C4-2B (cell line): ENCODE data around the gene POLN.

Experiments
- H3K27ac ChIP-seq: fragments of 450-650 bp; 2 replicates; pipeline ENCODE4 v1.5.1; 2017
- ZFX ChIP-seq: fragments of 450-650 bp; IDR thresholded peaks from 2 replicates; pipeline ENCODE4 v1.6.1; 2017
- TF ChIP-seq, protein P1 (sequence below): fragments of 450-650 bp; conservative IDR thresholded peaks from 2 replicates; pipeline ENCODE4 v1.5.1; 2017; ENCODE audit warnings: mild to moderate bottlenecking

The POLN gene

DNA sequence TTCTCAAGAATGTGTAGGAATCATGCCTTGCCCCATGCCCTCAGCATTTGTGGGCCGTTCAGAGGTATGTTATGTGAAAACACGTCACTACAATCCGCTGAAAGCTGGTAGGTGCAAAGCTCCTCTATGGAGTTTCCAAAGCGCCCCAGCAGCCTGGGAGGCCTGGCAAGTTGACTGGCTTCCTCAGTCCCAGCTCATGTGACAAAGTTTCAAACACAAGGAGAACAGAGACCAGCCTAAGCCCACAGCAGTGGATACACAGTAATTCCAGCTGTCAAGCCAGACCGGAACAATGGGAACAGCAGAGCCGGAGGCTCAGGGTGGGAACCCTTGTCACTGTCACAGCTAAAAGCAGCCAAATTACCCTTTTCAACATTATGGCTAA lies 149.3 kb downstream of the POLN start:
- H3K27ac ChIP-seq: no peak overlapping the region
- TF ChIP-seq, protein P1, sequence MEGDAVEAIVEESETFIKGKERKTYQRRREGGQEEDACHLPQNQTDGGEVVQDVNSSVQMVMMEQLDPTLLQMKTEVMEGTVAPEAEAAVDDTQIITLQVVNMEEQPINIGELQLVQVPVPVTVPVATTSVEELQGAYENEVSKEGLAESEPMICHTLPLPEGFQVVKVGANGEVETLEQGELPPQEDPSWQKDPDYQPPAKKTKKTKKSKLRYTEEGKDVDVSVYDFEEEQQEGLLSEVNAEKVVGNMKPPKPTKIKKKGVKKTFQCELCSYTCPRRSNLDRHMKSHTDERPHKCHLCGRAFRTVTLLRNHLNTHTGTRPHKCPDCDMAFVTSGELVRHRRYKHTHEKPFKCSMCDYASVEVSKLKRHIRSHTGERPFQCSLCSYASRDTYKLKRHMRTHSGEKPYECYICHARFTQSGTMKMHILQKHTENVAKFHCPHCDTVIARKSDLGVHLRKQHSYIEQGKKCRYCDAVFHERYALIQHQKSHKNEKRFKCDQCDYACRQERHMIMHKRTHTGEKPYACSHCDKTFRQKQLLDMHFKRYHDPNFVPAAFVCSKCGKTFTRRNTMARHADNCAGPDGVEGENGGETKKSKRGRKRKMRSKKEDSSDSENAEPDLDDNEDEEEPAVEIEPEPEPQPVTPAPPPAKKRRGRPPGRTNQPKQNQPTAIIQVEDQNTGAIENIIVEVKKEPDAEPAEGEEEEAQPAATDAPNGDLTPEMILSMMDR: no peak

DNA sequence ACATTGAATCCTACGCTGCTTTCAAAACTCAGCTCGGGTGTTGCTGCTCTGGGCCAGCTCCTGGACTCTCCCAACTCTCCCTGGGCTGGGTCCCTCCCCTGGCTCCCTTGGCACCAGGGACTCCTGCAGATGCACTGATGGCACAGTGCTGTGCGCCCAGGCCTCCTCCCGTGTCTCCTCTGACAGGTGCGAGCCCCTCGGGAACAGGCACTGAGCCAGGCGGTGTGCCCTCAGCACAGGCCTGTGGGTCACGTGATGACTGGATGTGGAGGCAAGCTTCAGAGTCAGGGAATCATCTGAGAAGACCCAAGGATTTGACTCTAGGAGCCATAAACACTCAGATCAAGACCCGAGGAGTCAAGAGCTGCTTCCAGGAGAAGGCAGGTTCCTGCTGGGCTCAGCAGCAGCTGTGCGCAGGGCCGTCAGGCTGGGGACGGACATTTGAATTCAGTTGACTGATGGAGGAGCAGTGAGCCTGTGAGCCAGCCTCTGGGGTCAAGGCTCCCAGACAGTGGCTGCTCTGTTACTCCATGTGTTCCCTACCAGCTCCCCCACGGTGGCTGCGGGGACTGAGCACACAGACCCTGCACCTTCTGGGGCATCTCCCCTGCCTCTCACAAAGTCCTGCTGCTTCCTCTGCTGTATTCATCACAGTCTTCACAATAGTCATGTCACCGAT lies 149.8 kb downstream of the POLN start:
- no peak overlapping the region for H3K27ac ChIP-seq
- TF ChIP-seq, protein P1: no peak
- no peak for TF ChIP-seq ZFX

DNA sequence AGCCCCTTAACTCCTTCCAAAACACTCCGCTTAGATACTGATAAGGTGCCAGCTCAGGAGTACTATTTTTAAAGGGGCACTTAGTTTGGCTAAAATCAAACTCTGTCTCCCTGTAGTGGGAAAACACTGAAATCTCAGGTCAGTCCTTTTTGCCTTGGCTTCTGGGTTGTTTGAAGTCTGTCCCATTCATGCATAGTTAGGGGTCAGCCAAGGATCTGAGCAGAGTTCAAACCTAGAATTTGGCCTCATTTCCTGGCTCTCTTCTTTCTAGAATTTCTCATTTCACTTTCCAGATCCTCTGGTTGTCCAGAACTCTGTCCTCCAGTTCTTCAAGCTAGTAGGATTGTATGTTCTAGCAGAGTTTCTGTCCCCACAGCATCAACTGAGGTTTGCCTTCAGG lies 151.3 kb downstream of the POLN start:
- no peak overlapping the region for H3K27ac ChIP-seq
- TF ChIP-seq ZFX: no peak
- TF ChIP-seq, protein P1: no peak

DNA sequence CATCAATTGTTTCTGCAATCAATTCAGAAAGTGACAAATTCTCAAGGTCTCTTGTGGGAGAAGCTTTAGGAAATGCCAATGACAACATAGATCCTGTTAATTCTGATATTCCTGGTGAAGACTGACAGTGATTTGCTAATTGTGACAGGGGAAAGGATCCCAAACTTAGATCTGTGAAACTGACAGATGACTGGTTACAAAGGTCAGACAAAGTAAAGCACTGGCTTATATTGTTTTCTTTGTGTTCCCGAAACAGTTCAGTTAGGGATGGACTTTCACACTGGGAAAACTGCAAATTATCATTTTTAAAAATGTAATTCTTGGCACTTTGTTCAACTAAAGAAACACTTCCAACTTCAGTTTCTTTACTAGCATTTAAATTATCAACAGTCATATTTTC lies 152.7 kb downstream of the POLN start:
- TF ChIP-seq ZFX: no peak
- TF ChIP-seq, protein P1: no peak

DNA sequence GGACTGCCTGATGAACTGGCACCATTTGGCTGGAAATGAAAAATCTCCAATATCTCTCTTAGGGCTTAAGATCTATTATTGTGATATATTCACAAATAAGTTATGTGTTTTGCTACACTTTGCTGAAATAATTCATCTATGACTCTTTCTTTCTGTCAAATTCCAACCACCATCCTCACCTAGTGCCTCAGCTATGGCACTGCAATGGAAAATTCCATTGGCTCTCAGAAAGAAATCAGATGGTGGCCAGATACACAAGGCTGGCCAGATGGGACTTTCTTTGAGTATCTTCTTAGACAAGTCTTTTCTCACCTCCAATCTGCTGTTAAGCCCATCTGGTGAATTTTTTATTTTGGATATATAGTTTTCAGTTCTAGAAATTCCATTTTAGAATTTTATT lies 154.8 kb downstream of the POLN start:
- no peak for TF ChIP-seq ZFX
- TF ChIP-seq, protein P1: no peak
- no peak overlapping the region for H3K27ac ChIP-seq

More for the DNA sequence above, 152.7 kb downstream of the POLN start:
- H3K27ac ChIP-seq: no peak overlapping the region

DNA sequence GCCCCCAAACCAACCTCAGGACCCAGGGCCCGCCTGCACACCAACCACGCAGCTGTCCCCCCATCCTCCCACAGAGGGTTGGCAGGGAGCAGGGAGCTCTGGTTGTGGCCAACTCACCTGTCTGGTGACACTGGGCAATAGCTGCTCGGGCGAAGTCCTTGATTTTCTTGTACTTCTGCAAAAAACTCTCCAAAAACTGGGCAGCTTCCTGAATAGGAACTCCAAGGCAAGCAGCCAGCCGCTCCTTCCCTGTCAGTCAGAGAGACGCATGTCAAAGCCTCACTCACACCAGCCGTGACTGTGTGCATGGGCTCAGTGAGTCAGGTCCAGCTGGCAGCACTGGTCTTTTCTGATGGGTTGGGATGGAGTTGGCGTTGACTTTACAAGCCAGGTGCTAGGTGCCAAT lies 156.4 kb downstream of the POLN start:
- TF ChIP-seq, protein P1: no peak
- no peak for TF ChIP-seq ZFX
- no peak overlapping the region for H3K27ac ChIP-seq

DNA sequence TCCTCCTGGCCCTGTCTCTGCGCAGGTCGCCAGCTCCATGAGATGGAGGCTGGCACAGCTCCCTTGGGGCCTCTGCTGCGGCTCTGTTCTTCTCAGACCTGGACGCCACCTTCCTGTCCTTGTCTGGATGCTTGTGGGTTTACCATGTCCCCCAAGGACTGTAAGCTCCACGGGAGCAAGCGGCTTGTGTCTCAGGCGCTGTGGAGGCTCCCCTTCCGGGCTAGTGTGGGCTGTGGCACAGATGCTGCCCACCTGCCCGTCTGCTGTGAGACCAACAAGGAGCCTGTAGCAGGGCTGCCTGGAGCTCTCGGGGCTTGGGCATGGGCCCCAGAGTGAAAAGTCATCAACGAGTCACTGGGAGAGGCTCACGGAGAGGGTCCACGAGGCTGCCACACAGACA lies 157.6 kb downstream of the POLN start:
- H3K27ac ChIP-seq: no peak overlapping the region
- TF ChIP-seq, protein P1: no peak
- no peak for TF ChIP-seq ZFX
